Measurements from ENCODE around the gene ARHGAP25. TPM values are rescaled to one million over a fixed set of nuclear protein-coding genes. Genes with fewer than 3 reads are reported as not detected.

ARHGAP25 gene
- total and polyA plus RNA-seq, 2 donors (not counting 3 experiments of a cell fraction or from before 2014, with no cell fraction given): 0.50 to 2.0 TPM

DNA sequence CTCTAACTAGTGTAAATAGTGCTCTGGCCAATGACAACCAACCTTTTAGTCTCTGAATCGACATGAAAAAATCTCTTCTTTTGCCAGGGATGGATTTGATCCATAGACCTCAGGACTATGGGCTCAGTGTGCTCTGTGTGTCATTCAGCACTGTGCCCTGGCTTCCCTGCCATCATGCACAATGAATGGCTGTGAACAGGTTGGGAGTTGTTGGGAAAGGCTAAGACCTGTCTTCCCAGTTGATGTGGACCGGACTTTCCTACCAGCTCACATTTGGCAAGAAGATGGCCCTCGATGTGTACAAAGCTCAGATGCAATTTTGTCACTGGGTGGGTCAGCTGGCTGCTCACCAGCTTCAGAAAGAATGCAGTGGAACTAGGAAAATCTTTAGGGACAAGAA lies 26.0 kb upstream of the ARHGAP25 start:
- TF ChIP-seq POLR2AphosphoS5 (IDR thresholded peaks at IDR 0.05; ENCODE audit: insufficient read depth, low read depth, low read length): no peak
- no peak for TF ChIP-seq POLR2A (IDR thresholded peaks at IDR 0.05; ENCODE audit: low read depth, low read length)
- TF ChIP-seq MYC (IDR thresholded peaks at IDR 0.05; ENCODE audit: low read depth, low read length): no peak
- no peak for TF ChIP-seq FOS (IDR thresholded peaks at IDR 0.05; ENCODE audit: borderline replicate concordance, insufficient read depth, low read length)
- TF ChIP-seq MAX (IDR thresholded peaks at IDR 0.05; ENCODE audit: insufficient read depth, insufficient read length): no peak
- no peak for TF ChIP-seq EZH2 (IDR thresholded peaks at IDR 0.05; ENCODE audit: borderline replicate concordance, low read depth, low read length, severe bottlenecking)
- TF ChIP-seq, protein P1, sequence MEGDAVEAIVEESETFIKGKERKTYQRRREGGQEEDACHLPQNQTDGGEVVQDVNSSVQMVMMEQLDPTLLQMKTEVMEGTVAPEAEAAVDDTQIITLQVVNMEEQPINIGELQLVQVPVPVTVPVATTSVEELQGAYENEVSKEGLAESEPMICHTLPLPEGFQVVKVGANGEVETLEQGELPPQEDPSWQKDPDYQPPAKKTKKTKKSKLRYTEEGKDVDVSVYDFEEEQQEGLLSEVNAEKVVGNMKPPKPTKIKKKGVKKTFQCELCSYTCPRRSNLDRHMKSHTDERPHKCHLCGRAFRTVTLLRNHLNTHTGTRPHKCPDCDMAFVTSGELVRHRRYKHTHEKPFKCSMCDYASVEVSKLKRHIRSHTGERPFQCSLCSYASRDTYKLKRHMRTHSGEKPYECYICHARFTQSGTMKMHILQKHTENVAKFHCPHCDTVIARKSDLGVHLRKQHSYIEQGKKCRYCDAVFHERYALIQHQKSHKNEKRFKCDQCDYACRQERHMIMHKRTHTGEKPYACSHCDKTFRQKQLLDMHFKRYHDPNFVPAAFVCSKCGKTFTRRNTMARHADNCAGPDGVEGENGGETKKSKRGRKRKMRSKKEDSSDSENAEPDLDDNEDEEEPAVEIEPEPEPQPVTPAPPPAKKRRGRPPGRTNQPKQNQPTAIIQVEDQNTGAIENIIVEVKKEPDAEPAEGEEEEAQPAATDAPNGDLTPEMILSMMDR (IDR thresholded peaks at IDR 0.05; ENCODE audit: extremely low read depth in 1 of 2, insufficient read depth in 1 of 2, low read depth in 1 of 2, low read length in 2 of 2): no peak
- no peak for TF ChIP-seq JUN (IDR thresholded peaks at IDR 0.05; ENCODE audit: borderline replicate concordance, insufficient read depth, insufficient read length, low read depth)
- no peak for TF ChIP-seq GATA2 (IDR thresholded peaks at IDR 0.05; ENCODE audit: insufficient read depth, insufficient read length, low read depth, low read length)
- H3K9ac ChIP-seq (replicated peaks; ENCODE audit: extremely low read depth, insufficient read depth, low read length): no peak overlapping the region
- ChIA-PET CTCF (interaction anchor here (0.8 to 13.7 kb wide), 48 partner anchors 9 to 303 kb away, joined by 3 to 517 read pairs (median 6); partner anchors contain the start of genes APLF, ARHGAP25, FBXO48 and GKN2), POLR2A (no interaction called here)
- H3K9me1 ChIP-seq (replicated peaks; ENCODE audit: control insufficient read depth, extremely low read depth, insufficient read depth, low read length): no peaks in the 10 kb centered on the region
- DNase-seq (ENCODE audit: low read depth, low spot score) (no peak), FAIRE-seq (no peak)
- H3K4me1 ChIP-seq (ENCODE audit: control insufficient read depth, extremely low read depth, insufficient read depth, low read length): no peaks in the 10 kb centered on the region
- H2AFZ ChIP-seq (ENCODE audit: low read depth, low read length): no peak overlapping the region
- no TSS peak for BruUV-seq (replicated peaks)
- no peaks in the 10 kb centered on the region for H4K20me1 ChIP-seq (replicated peaks; ENCODE audit: control insufficient read depth, extremely low read depth, insufficient read depth, low read length)
- no peak overlapping the region for H3K27ac ChIP-seq (ENCODE audit: insufficient read depth, low read depth, low read length)
- H3K27me3 ChIP-seq (ENCODE audit: control insufficient read depth in 2 of 2, insufficient read depth in 2 of 2, low read length in 2 of 2): peaks cover 19 to 45% of the 10 kb centered on the region in 2 experiments
- no peaks in the 10 kb centered on the region for H3K9me3 ChIP-seq (replicated peaks; ENCODE audit: control insufficient read depth, insufficient read depth, low read length)
- intact Hi-C loops (cut with micrococcal nuclease) (loop anchor here (1.0 to 2.0 kb wide), 6 partner anchors 43 to 245 kb away; no protein-coding TSS in a partner anchor), dilution Hi-C loops (cut with MboI; ENCODE audit: extremely low pct_ligation_motif_present, low sequenced_read_pairs) (loop anchor here (25.0 kb wide), 1 partner anchor 221 kb away; no protein-coding TSS in a partner anchor)
- no peak overlapping the region for H3K4me2 ChIP-seq (ENCODE audit: insufficient read depth, low read length)
- no peaks in the 10 kb centered on the region for H3K79me2 ChIP-seq (ENCODE audit: control insufficient read depth, insufficient read depth, low read length)
- H3K36me3 ChIP-seq (ENCODE audit: control insufficient read depth in 2 of 2, extremely low read depth in 1 of 2, insufficient read depth in 2 of 2, low read length in 2 of 2): no peaks in the 10 kb centered on the region
- H3K4me3 ChIP-seq (replicated peaks in 1 of 3; ENCODE audit: insufficient read depth in 1 of 3, low read depth in 1 of 3, low read length in 3 of 3): no peak overlapping the region

Measured in endothelial cell of umbilical vein (primary cell).